NCI-H1436 treated with DMSO at 0.1 percent for 48 hours (cell line): ENCODE measurements around the gene FLYWCH2.

ENCODE experiments used
- DNase-seq: peaks from one replicate; lab custom pipeline; 2025; lab: John Stamatoyannopoulos, UW

Gene FLYWCH2

DNA sequence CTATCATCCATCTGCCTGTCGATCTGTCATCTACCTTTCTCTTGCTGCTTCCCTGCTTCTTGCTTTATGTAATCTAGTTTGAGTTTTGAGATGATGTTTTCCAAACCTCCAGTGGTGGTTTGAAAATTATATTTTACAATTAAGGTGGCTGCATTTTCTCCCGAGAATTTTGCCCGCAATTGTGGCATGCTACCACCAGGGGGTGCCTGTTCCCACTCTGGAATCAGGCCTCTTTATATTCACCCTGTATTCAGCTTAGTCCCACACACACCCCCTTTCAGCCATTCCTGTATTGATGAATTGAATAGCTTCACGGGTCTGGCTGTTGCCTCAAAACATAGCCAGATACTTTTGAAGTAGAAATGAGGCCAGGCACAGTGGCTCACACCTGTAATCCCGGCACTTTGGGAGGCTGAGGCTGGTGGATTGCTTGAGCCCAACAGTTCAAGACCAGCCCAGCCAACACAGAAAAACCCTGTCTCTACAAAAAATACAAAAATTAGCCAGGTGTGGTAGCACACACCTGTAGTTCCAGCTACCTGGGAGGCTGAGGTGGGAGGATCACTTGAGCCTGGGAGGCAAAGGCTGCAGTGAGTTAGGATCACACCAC, 28.2 kb upstream of the FLYWCH2 start:
- DNase-seq: no peak

DNA sequence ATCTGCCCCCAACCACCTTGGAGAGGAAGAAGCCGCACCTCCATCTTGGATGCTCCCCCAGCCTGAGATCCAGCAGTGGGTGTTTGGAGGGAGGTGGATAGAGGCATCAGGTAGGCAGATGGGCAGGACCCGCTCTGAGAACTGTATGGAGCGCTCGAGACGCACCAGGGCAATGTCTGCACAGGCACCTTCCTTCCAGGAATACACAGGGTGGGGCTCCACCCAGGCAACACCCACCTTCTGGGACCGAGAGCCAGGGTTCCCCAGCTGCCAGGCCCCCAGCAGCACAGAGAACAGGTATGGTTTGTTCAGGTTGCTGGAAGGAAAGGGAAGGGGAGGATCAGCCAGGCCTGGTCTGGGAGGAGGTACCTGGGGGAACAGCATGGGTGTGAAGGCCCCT, 27.5 kb upstream of the FLYWCH2 start:
- no peak for DNase-seq

DNA sequence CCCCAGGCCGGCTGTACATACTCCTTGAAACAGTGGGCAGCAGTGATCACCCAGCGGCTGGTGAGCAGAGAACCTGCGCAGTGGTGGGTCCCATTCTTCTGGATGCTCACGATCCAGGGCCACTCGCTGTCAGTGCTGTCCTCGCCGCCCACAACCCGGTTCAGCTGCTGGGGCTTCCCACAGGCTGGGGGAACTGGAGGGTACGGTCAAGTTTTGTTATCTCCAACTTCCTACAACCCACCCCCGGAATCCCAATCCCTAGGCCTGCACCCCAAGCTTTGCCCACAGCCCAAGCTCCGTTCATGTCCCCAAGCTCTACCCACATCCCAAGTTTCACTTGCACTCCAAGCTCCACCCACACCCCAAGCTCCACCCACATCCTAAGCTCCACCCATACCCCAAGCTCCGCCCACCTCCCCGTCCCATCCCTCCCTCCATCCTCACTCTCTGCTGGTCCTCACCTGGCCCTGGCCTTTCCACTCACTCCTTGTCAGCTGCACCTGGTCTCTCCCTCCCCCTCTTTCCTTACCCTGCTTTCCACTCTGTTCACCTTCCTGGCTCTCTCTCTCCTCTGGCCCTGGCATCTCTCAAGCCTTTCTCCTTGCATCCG, 26.8 kb upstream of the FLYWCH2 start:
- no peak for DNase-seq

DNA sequence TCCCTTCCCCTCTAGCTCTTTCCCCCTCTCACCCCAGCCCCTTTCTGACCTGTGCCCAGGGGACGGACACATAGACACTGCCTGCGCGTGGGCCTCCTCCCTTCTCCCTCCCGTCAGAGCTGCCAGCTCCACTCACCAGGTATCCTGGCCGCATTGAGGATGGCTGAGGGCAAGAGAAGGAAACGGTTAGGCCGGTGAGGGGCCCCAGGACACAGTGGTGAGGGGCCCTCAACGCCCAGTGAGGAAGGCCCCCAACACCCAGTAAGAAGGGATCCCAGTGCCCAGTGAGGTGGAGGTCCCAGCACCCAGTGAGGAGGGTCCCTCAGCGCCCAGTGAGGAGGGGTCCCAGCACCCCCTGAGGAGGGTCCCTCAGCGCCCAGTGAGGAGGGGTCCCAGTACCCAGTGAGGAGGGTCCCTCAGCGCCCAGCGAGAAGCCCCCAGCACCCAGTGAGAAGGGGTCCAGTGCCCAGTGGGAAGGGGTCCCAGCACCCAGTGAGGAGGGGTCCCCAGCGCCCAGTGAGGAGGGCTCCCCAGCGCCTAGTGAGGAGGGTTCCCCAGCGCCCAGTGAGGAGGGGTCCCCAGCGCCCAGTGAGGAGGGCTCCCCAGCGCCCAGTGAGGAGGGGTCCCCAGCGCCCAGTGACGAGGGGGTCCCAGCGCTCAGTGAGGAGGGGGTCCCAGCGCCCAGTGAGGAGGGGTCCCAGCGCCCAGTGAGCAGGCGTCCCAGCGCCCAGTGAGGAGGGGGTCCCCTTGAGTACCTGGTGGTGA, 26.1 kb upstream of the FLYWCH2 start:
- no peak for DNase-seq

DNA sequence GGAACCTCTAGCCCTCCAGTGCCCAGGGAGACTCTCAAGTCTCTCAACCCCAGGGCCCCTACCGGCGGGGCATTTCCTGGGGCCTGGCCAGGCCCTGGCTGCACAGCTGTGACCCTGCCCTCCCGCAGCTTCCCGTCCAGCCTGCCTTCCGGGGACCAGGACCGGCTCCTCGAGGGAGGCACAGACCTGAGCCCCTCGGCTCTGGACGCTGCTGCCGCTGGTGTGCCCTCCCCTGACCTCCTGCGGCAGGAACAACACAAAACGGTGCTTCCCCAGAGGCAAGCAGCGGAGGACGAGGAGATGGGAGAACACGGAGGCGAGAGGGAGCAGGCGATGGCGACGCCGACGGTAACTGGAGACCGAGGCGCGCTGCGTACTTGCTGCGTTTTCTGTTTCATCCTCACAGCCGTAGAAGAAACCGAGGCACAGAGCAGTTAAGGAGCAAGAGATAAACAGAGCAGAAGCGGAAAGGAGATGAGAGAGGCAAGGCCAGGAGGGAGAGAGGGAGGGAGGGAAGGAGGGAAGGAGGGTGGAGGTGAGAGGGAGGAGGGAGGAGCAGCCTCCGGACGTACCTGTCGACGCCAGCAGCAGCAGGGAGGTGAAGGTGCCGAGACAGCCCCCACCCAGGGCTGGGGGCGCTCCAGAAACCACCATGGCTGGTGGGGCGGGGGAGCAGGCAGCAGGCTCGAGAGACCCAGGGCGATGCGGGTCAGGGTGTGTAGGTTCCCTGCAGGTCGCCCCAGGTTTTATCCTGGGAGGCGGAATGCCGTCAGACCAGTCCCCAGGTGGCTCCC, 25.4 kb upstream of the FLYWCH2 start, which contains the start of gene PRSS22:
TSS of gene PRSS22 (minus strand) at position 720 of the 794 bp plus-strand sequence. CDS start at position 654, 66 bp downstream.
- DNase-seq: no peak

DNA sequence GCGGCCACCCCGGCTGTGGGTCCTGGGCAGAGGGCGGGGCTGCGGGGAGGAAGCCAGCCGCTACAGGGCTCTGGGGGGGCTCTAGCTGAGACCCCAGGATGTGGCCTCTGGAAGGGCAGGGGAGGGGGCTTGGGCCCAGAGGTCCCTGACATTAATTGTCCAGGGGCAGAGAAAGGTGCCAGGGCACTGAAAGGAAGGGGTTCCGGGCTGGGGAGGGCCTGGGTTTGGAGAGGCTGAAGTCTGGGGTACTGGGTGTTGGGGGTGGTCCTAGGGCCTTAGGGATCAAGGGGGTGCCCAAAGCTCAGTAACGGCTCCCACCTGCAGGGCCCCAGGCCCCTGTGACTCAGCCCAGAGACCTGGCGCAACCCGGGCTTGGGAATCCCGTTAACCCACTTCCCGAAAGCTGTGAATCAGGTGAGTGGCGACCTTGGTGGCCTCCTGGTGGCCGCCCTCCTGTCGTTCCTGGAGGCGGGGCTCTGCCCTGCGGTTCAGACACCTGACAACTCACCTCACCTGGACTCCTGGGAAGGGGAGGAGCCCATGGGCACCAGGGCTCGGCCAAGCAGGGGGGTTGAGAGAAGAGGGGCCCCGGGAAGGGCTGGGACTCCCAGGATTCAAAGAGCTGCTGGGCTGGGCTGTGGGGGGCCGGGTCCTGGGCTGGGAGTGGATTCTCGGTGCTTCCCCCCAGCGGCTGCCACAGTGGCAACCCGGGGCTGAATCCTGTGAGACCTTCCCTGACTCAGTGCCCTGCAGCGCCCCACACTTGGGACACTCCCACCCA, 24.6 kb upstream of the FLYWCH2 start:
- no peak for DNase-seq

DNA sequence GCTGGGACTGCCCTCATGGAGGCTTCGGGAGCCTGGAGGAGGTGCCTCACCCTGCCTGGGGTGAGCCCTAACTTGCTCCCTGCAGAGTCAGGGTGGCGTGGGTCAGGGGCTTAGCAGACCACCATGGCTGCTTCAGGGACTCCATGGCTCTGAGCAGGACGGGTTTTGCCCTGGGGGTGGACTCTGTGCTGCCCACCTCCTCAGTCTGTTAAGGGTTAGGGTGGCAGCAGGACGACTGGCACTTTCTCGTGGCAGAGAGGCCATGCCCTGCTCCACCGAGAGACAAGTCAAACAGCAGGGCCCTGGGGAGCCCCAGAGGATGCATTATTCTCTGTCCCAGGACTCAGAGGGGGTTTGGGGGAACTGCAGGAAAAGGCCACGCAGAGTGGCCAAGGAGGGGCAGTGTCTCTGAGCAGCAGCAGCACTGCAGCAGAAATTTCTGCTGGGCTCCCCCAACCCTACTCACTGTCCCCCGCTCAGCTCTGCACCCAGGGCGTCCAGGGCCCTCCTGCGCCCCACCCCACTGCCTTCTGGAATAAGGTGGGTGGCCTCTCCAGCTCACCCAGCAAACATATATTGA, 23.2 kb upstream of the FLYWCH2 start:
- no peak for DNase-seq

DNA sequence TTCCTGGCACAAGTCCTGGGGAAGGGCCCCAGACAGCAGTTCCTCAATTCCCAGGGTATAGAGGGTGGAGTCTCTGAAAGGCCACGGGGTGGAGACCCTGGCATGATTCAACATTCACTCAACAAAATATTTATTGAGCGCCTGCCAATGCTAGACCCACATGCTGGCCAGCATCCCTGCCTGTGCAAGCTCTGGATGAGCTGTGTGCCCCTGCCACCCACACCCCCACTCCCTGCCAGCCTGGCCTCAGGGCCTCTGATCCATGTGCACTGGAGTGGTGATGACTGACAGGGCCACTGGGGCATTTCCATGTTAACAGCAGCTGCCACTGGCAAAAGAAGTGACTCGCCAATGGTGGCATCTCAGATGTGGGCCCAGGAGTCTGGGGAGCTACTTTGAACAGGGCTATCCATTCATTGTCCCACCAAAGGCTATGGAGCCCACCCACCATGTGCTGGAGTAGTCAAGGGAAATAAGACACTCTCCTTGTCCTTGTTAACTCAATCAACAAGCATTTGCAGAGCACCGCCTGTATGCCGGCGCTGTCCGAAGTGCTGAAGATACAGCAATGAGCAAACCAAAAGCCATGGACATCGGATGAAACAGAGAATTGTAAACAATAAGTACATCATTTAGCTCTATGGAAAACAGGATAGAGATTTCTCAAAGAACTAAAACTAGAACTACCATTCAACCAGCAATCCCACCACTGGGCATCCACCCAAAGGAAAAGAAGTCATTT, 22.0 kb upstream of the FLYWCH2 start:
- no peak for DNase-seq

DNA sequence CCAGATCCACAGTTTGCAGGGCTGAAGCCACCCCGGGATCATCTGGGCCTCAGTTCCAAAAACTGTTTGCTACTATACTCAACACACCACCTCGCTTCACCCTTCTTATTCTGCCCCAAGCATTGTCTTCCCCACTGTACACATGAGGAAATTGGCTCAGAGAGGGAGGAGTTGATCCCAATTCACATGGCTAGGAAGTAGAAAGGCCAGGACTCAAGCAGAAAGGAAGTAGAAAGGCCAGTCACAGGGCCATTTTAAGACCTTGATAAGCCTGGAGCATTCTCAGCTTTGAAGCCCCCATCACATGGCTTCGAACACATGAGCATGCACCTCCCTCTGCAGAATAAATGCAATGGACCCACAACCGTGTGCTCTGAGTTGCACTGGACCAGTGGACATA, 17.4 kb upstream of the FLYWCH2 start:
- DNase-seq: no peak

DNA sequence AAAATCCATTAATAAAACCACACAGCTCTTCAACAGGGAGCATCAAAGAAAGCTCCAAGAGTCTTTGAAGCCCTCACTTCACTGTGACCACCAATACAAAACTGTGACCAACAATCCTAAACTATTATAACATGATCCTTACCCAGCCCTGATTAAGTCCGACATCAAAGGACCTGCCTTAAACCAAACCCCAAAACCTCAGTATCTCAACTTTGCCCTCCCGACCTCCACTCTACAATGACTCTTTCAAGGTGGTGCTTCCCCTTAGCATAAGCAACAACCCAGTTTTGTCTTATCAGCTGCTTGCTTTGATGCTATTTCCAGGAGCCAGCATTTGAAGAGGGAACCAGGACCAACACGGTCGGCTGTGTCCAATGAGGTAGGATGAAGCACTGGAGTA, 16.6 kb upstream of the FLYWCH2 start:
- DNase-seq: no peak

DNA sequence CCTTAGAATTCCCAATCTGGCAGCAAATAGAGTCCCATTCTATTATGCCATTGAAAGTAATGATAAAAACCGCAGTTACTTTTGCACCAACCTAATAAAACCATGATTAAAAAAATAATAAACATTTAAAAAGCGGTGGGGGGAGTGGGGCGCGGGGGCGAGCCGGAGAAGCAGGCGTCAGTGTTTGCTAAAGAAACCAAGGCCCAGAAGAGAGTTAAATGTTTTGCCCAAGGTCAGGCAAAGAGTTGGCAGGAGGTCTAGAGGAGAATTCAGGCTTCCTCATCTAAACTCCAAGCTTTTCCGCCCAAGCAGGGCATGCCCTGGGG, 15.4 kb upstream of the FLYWCH2 start:
- DNase-seq: no peak

DNA sequence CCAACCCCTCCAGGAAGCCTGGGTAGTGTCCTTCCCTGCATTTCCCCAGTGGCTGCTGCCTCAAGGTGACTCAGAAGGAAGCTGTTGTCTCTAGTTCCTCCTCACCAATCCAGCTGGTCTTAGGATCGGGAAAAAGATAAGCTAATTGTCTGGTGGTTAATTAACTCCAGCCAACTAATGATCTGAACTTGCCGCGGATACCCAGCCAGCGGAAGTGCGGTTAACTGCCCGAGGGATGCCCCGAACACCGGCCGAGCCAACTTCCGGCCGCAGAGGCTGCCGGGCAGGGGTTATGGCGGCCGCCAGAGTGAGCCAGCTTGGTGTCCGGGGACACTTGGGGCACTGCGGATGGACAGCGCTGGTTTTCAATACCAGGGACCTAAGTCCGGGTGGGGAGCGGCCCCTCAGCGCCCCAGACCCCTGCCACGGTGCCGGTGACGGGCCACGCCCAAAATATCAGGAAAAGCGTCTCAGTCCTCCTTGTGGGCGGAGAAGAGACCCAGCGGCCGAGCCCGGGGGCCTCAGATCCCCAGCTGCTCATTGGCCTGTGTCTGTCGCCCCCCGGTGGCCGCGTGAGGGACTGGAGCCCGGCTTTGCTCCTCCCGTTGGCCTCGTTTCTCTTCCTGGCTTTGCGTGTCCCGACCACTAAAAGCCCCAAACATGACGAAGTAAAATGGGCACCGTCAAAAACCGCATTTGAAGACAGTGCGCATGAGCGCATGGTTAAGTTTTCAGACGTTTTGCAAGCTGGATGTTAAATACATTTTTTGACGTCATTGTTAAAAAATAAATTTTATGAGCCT, 14.8 kb upstream of the FLYWCH2 start:
- DNase-seq: peak; percentile 63

DNA sequence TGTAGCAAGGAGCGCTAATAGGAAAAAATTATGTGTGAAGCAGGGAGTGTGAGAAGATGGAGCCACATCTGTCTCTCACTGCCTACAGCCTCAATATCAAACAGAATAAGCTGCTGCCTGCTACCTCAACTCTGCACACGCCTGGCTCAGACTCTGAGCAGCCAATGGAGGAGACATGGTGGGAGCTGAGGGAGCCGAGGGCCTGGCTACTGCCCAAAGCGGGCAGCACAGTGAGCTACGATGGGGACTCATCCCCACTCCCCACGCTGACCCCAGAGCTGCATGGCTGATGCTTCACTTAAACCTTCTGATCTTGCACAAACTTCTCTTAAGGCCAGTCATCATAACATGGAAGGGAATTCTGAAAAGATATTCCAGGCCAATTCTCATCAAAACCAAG, 11.1 kb upstream of the FLYWCH2 start:
- DNase-seq: no peak

DNA sequence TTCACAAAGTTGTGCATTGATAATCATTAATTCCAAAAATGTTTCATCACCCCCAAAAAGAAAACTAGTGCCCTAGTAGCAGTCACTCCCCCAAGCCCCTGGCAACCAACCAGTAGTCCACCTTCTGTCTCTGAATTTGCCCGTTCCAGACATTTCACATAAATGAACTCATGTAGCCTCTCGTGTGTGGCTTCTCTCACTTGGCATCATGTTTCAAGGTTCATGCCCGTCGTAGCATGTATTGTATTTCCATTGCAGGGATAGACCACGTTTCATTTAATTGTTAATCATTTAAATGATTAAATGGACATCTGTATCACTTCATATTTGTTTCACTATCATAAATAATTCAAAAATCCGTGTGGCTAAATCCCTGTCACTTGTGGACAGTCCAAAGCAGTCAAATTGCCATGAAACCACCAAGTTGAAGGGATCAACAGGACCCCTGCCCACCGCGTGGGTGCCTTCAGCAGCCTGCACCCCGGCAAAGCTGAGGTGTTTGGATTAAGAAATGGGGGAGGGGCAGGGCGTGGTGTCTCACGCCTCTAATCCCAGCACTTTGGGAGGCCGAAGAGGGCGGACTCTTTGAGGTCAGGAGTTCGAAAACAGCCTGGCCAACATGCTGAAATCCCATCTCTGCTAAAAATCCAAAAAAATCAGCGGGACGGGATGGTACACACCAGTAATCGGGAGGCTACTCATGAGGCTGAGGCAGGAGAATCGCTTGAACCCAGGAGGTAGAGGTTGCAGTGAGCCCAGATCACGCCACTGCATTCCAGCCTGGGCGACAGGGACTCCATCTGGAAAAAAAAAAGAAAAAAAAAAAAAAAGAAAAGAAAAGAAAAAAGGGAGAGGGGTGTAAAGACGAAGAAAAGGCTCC, 8.7 kb upstream of the FLYWCH2 start:
- no peak for DNase-seq

DNA sequence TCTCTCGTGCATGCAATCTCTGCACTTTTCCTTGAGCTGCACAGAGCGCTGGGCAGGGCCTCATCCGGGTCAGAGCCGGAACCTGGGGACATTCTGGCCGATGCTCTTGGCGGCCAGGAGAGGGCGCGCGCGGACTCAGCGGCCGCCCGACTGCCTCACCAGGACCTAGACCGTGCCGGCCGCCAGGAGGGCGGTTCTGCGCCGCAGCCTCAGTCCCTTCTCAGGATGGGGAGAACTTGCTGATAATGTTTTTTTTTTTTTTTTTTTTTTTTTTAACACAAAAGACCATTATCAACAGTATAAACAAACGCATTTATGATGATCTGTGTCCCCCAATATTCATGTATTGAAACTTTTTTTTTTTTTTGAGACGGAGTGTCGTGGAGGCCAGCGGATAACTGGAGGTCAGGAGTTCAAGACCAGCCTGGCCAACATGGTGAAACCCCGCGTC, 8.1 kb upstream of the FLYWCH2 start:
- no peak for DNase-seq

DNA sequence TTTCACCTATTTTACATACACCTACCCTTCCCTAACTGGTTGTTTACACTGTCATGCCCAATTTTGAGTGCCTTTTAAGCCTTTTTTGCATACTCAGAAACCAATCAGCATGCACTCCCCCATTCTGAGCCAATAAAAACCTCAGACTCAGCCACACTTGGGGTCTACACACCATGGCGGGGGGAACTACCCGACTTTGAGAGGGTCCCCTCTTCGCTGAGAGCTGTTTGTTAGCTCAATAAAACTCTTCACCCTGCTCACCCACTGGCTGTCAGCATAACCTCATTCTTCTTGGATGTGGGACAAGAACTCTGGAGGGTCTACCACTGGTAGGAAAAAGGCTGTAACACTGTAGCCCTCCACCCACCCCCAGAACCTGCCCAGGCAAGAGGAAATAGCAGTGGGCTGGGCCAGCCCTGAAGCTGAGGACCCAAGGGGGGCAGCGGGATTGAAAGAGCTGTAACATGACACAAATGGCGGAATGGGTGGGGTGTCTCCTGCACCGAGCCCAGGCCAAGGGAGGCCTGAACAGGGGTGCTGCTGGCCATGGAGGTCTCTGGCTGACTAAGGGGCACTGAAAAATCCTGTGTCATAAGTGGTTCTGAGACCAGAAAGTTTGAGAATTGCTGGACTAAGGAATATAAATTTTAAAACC, 3.0 kb upstream of the FLYWCH2 start:
- DNase-seq: no peak

DNA sequence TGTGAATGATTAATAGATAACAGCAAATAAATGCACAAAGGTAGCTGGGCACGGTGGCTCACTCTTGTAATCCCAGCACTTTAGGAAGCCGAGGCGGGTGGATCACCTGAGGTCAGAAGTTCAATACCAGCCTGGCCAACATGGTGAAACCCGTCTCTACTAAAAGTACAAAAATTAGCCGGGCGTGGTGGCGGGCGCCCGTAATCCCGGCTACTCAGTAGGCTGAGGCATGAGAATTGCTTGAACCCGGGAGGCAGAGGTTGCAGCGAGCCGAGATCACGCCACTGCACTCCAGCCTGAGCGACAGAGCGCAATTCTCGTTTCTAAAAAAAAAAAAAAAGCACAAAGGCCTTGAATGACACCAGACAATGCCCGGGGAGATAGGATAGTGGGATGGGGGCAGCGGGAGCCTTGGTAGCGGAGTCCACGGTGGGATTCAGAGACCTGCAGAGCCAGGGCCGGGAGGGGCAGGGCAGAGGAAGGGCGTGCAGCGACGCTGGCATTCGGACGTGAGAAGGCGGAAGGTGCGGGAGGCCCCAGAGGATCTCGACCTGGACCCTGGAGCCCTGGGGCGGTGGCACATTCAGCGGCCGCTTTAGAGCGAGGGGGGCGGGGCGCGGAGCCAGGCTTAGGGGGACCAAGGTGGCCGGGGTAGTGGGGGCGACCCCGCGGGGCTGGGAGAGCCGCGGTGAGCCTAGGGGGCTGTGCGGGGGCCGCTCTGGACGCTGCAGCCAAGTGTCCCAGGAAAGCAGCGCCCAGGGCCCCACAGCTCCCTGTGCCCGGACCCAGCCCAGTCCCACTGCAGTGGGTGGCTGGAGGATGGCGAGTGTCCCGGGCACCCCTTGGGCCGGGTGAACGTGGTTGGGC, 999 bp upstream of the FLYWCH2 start:
- DNase-seq: no peak
